Measurements from ENCODE around the gene ST7. TPM values are rescaled to one million over a fixed set of nuclear protein-coding genes. Genes with fewer than 3 reads are reported as not detected.

ST7 gene
- polyA plus RNA-seq, 1 donor from 2014 or later, result 76.8 TPM

DNA sequence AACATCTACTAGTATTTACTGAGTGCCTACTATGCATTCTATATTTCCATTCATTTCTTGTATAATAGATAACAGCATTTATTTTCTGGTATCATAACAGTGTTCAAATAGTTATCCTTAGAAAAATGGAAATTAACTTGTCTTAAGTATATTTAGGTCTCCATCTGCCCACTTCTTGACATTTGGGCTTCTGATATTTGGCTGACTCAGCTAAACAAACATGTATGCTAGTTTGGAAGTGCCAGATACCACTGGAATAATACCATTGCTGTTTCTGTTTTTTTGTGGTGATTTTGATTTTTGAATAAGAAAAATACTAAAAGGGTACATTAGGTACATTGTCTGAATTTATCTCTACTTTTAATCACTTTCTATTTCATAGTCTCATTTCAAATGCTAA lies 169.2 kb downstream of the ST7 start:
- Histone ChIP-seq H3K4me2 (ENCODE audit: low read length) (no peak overlapping the region), H3K4me3 (ENCODE audit: low read length) (no peak overlapping the region), H3K9ac (ENCODE audit: low read length) (no peak overlapping the region), H3K79me2 (replicated peaks; ENCODE audit: insufficient read depth, low read length) (peaks cover 9% of the 10 kb centered on the region), H3K9me2 (ENCODE audit: insufficient read depth, low read length) (no peaks in the 10 kb centered on the region), H3K36me3 (ENCODE audit: insufficient read depth, low read length) (no peaks in the 10 kb centered on the region), H4K20me1 (ENCODE audit: insufficient read depth) (peaks cover 12% of the 10 kb centered on the region), H3K27me3 (ENCODE audit: insufficient read depth, low read depth, low read length) (no peaks in the 10 kb centered on the region), H3K9me3 (ENCODE audit: low read length) (no peaks in the 10 kb centered on the region), H2AFZ (ENCODE audit: low read depth, low read length) (no peak overlapping the region), H3F3A (ENCODE audit: insufficient read depth, low read length, poor library complexity, severe bottlenecking) (no peaks in the 10 kb centered on the region), H3K27ac (ENCODE audit: low read length) (no peak overlapping the region)
- TF ChIP-seq, protein P1, sequence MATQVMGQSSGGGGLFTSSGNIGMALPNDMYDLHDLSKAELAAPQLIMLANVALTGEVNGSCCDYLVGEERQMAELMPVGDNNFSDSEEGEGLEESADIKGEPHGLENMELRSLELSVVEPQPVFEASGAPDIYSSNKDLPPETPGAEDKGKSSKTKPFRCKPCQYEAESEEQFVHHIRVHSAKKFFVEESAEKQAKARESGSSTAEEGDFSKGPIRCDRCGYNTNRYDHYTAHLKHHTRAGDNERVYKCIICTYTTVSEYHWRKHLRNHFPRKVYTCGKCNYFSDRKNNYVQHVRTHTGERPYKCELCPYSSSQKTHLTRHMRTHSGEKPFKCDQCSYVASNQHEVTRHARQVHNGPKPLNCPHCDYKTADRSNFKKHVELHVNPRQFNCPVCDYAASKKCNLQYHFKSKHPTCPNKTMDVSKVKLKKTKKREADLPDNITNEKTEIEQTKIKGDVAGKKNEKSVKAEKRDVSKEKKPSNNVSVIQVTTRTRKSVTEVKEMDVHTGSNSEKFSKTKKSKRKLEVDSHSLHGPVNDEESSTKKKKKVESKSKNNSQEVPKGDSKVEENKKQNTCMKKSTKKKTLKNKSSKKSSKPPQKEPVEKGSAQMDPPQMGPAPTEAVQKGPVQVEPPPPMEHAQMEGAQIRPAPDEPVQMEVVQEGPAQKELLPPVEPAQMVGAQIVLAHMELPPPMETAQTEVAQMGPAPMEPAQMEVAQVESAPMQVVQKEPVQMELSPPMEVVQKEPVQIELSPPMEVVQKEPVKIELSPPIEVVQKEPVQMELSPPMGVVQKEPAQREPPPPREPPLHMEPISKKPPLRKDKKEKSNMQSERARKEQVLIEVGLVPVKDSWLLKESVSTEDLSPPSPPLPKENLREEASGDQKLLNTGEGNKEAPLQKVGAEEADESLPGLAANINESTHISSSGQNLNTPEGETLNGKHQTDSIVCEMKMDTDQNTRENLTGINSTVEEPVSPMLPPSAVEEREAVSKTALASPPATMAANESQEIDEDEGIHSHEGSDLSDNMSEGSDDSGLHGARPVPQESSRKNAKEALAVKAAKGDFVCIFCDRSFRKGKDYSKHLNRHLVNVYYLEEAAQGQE (IDR thresholded peaks at IDR 0.05; ENCODE audit: borderline replicate concordance), result no peak
- TF ChIP-seq MXI1 (conservative IDR thresholded peaks at IDR 0.05; ENCODE audit: poor library complexity, severe bottlenecking) (no peak), EP300 (conservative IDR thresholded peaks at IDR 0.05; ENCODE audit: poor library complexity, severe bottlenecking) (no peak), POLR2AphosphoS5 (IDR thresholded peaks at IDR 0.05) (no peak), EZH2 (IDR thresholded peaks at IDR 0.05; ENCODE audit: borderline replicate concordance, insufficient read depth, low read length, poor library complexity, severe bottlenecking) (no peak), RAD21 (conservative IDR thresholded peaks at IDR 0.05) (no peak), TAF1 (IDR thresholded peaks at IDR 0.05; ENCODE audit: low read depth) (no peak), SMC3 (conservative IDR thresholded peaks at IDR 0.05; ENCODE audit: poor library complexity) (no peak)
- TF ChIP-seq, protein P2, sequence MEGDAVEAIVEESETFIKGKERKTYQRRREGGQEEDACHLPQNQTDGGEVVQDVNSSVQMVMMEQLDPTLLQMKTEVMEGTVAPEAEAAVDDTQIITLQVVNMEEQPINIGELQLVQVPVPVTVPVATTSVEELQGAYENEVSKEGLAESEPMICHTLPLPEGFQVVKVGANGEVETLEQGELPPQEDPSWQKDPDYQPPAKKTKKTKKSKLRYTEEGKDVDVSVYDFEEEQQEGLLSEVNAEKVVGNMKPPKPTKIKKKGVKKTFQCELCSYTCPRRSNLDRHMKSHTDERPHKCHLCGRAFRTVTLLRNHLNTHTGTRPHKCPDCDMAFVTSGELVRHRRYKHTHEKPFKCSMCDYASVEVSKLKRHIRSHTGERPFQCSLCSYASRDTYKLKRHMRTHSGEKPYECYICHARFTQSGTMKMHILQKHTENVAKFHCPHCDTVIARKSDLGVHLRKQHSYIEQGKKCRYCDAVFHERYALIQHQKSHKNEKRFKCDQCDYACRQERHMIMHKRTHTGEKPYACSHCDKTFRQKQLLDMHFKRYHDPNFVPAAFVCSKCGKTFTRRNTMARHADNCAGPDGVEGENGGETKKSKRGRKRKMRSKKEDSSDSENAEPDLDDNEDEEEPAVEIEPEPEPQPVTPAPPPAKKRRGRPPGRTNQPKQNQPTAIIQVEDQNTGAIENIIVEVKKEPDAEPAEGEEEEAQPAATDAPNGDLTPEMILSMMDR (IDR thresholded peaks at IDR 0.05; ENCODE audit: poor library complexity, severe bottlenecking), result no peak

DNA sequence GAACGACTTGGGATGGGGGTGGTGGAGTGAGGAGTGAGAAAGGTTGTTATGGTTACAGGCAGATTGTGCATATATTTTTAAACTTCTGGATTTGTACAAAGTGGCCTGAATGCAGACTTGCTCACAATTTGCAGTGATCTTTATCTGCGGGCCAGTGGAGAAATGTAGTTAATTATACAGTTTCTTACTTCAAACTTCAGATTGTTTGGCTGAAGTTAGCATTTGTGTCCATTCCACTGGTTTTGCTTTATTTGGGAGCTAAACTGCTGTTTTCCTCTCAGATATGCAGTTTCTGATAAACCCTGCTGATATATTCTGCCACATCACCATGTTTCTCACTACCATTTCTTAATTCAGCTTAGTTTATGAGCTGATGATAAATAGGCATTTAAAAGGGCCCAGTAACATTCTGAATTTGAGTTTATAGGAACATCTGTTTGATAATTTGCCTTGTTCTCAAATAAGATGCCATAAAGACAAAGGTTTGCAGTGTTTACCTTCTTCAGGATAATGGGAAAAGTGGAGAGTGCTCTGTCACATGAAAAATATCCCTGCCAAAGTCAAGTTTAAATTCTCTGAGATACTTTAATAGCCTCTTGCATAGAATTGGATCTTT lies 170.1 kb downstream of the ST7 start:
- Histone ChIP-seq H3K4me2 (ENCODE audit: low read length) (no peak overlapping the region), H3K79me2 (replicated peaks; ENCODE audit: insufficient read depth, low read length) (peaks cover 6% of the 10 kb centered on the region), H3K27me3 (ENCODE audit: insufficient read depth, low read depth, low read length) (no peaks in the 10 kb centered on the region), H2AFZ (ENCODE audit: low read depth, low read length) (no peak overlapping the region), H3K9ac (ENCODE audit: low read length) (no peak overlapping the region), H3K9me3 (ENCODE audit: low read length) (no peaks in the 10 kb centered on the region), H3K27ac (ENCODE audit: low read length) (no peak overlapping the region), H3K4me3 (ENCODE audit: low read length) (no peak overlapping the region), H4K20me1 (ENCODE audit: insufficient read depth) (peaks cover 8% of the 10 kb centered on the region), H3K36me3 (ENCODE audit: insufficient read depth, low read length) (no peaks in the 10 kb centered on the region), H3K9me2 (ENCODE audit: insufficient read depth, low read length) (no peaks in the 10 kb centered on the region), H3F3A (ENCODE audit: insufficient read depth, low read length, poor library complexity, severe bottlenecking) (no peaks in the 10 kb centered on the region)
- no peak for TF ChIP-seq TAF1 (IDR thresholded peaks at IDR 0.05; ENCODE audit: low read depth)
- no peak for TF ChIP-seq RAD21 (conservative IDR thresholded peaks at IDR 0.05)
- TF ChIP-seq EP300 (conservative IDR thresholded peaks at IDR 0.05; ENCODE audit: poor library complexity, severe bottlenecking), result no peak
- TF ChIP-seq MXI1 (conservative IDR thresholded peaks at IDR 0.05; ENCODE audit: poor library complexity, severe bottlenecking), result no peak
- TF ChIP-seq SMC3 (conservative IDR thresholded peaks at IDR 0.05; ENCODE audit: poor library complexity), result no peak
- no peak for TF ChIP-seq EZH2 (IDR thresholded peaks at IDR 0.05; ENCODE audit: borderline replicate concordance, insufficient read depth, low read length, poor library complexity, severe bottlenecking)
- TF ChIP-seq, protein P2 (IDR thresholded peaks at IDR 0.05; ENCODE audit: poor library complexity, severe bottlenecking), result no peak
- TF ChIP-seq POLR2AphosphoS5 (IDR thresholded peaks at IDR 0.05), result no peak
- TF ChIP-seq, protein P1 (IDR thresholded peaks at IDR 0.05; ENCODE audit: borderline replicate concordance), result no peak
